Right lobe of liver (tissue), 4 donors: ENCODE measurements around the gene MMS22L.

Experiments used
- CTCF ChIP-seq, 4 donors: fragments of 200-600 bp in 3 of 4; fragments of 450-650 bp in 1 of 4; IDR thresholded peaks; one replicate each; pipeline versions ENCODE4 v1.5.1 to v1.8.0; 2016 to 2022; ENCODE audit warnings: antibody characterized with exemption in 4 of 4, mild to moderate bottlenecking in 2 of 4
- POLR2A ChIP-seq: fragments of 450-650 bp; IDR thresholded peaks from one replicate; pipeline ENCODE4 v1.6.1; 2017; ENCODE audit warnings: antibody characterized with exemption, mild to moderate bottlenecking
- donor health status: DM: no; HTN: no; CAD: no.
- donor health status: DM: no; HTN: no; CAD: no.
- donor health status: DM: no; HTN: yes; CAD: no.

DNA sequence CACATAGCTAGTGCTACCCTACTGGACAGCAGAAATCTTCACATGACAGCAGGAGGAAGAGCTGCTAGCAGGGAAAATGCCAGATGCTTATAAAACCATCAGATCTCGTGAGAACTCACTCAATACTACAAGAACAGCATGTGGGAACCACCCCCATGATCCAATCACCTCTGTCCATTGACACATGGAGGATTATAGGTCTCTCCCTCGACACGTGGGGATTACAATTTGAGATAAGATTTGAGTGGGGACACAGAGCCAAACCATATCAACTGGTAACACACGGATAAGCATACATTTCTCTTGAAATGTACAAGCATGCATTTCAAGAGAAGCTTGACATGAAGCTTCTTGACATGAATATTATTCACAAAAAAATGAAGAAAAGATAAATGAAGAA, 64.1 kb downstream of the MMS22L start:
- no peak for TF ChIP-seq CTCF (IDR thresholded peaks at IDR 0.05)
- TF ChIP-seq POLR2A = no peak
